HepG2 (cell line): ENCODE results near the gene HEATR5B. TPM values are rescaled to one million over a fixed set of nuclear protein-coding genes. Genes with fewer than 3 reads are reported as not detected.

Experiments
- NFATC3 ChIP-seq: sonication (generic); formaldehyde crosslinking; IDR thresholded peaks from 2 replicates; pipeline ENCODE4 v1.5.1; 2020; ENCODE audit warnings: mild to moderate bottlenecking, missing genetic modification reagents
- ONECUT2 ChIP-seq: sonication (generic); formaldehyde crosslinking; IDR thresholded peaks from 2 replicates; pipeline ENCODE4 v1.4.0; 2020; ENCODE audit warnings: missing genetic modification reagents
- YEATS2 ChIP-seq: sonication (generic); formaldehyde crosslinking; IDR thresholded peaks from 2 replicates; pipeline ENCODE4 v1.4.0; 2020; ENCODE audit warnings: missing genetic modification reagents, borderline replicate concordance
- ZFP82 ChIP-seq: sonication (generic); formaldehyde crosslinking; IDR thresholded peaks from 2 replicates; pipeline ENCODE4 v1.5.1; 2020; ENCODE audit warnings: mild to moderate bottlenecking, missing genetic modification reagents, borderline replicate concordance
- ZNF24 ChIP-seq: fragments of 450-650 bp; IDR thresholded peaks from 2 replicates; pipeline ENCODE4 v1.6.1; 2017; ENCODE audit warnings: antibody characterized with exemption, mild to moderate bottlenecking
- ZNF629 ChIP-seq: sonication (generic); formaldehyde crosslinking; conservative IDR thresholded peaks from 2 replicates; pipeline ENCODE4 v1.5.0; 2020; ENCODE audit warnings: missing genetic modification reagents
- ZNF660 ChIP-seq: sonication (generic); formaldehyde crosslinking; IDR thresholded peaks from 2 replicates; pipeline ENCODE4 v1.5.1; 2020; ENCODE audit warnings: mild to moderate bottlenecking, low read depth, missing genetic modification reagents, borderline replicate concordance
- polyA plus RNA-seq, 8 experiments: library from polyadenylated mRNA; depleted of rRNA in 3 of 8; stranded (reverse) in 7 of 8; unstranded in 1 of 8; fragments of >200 nt; fragmentation: Illumina TruSeq in 4 of 8; extraction: Trizol in 4 of 8; gene quantifications; 2 replicates each; pipeline versions ENCODE4 v1.2.1 to v1.2.3, GENCODE V29; 2011 to 2016; ENCODE audit warnings: low read depth in 4 of 8, missing spikeins in 1 of 8, mixed read lengths in 1 of 8; ENCODE audit not compliant: insufficient read depth in 1 of 8
- total RNA-seq, 5 experiments: library from RNA; depleted of rRNA; stranded (reverse); fragments of >200 nt; fragmentation: Illumina TruSeq; extraction: Trizol; gene quantifications; 2 replicates each; pipeline ENCODE4 v1.2.3, GENCODE V29; 2016; ENCODE audit warnings: low read depth in 1 of 5
- TF ChIP-seq, protein P1 (sequence below): sonication (generic); formaldehyde crosslinking; IDR thresholded peaks from 2 replicates; pipeline ENCODE4 v1.5.0; 2020; ENCODE audit warnings: missing genetic modification reagents, mild to moderate bottlenecking, borderline replicate concordance
- TF ChIP-seq, protein P2 (sequence below): sonication (generic); formaldehyde crosslinking; IDR thresholded peaks from 2 replicates; pipeline ENCODE4 v1.4.0; 2020; ENCODE audit warnings: mild to moderate bottlenecking, missing genetic modification reagents, borderline replicate concordance
- TF ChIP-seq, protein P3 (sequence below): sonication (generic); formaldehyde crosslinking; IDR thresholded peaks from 2 replicates; pipeline ENCODE4 v1.8.1; 2023; ENCODE audit warnings: mild to moderate bottlenecking, moderate library complexity, missing genetic modification reagents
- TF ChIP-seq, protein P4 (sequence below): sonication (generic); formaldehyde crosslinking; IDR thresholded peaks from 2 replicates; pipeline ENCODE4 v1.8.0; 2022; ENCODE audit warnings: low read depth, missing genetic modification reagents
- TF ChIP-seq, protein P5 (sequence below): sonication (generic); formaldehyde crosslinking; IDR thresholded peaks from 2 replicates; pipeline ENCODE4 v1.4.0; 2020; ENCODE audit warnings: missing genetic modification reagents

HEATR5B gene
- total and polyA plus RNA-seq, 2 of the 13 experiments (the other 11 are each of a cell fraction or from before 2014, with no cell fraction given): 12.7 to 16.3 TPM

DNA sequence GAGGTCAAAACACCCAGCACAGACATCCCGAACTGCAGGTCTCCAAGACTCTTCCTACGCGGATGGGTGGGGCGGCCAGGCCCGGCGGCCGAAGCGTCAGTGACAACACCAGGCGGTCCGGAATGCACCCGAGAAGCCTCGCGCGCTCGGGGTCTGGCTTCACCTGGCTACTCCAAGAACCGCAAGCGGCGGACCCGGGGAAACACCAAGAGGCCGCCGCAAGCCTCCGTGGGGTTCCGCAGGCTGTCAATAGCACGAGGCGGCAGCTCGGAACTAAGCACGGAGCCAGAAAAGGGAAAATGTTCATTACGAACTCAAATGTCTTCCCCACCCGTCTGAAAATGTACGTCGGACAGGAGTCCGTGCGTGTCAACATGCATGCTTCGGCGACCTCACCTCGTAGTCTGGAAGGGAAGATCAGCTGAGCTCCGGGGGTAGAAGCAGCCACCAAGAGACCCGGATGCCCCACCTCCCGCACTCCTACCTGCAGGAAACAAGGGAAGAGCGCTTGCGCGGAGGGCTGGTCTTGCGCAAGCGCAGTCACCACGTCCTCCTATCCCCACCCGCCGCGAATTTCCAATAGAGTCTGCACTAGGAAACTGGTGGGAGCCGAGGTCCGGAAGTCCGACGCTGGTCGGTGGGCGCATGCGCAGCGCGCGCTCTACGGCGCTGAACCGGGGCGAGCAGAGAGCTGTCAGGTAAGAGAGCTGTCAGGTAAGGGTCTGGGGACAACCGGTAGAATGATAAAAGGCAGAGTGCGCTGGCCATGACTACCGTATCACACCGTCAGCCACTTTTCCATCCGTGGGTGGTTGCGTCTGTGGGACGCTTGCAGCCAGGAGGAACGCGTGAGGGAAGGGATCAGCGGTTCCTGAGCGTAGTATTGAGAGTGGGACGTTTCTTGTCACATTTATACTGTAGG lies at the start of gene HEATR5B, which contains the start of gene GPATCH11 (continued):
- TF ChIP-seq, protein P1, sequence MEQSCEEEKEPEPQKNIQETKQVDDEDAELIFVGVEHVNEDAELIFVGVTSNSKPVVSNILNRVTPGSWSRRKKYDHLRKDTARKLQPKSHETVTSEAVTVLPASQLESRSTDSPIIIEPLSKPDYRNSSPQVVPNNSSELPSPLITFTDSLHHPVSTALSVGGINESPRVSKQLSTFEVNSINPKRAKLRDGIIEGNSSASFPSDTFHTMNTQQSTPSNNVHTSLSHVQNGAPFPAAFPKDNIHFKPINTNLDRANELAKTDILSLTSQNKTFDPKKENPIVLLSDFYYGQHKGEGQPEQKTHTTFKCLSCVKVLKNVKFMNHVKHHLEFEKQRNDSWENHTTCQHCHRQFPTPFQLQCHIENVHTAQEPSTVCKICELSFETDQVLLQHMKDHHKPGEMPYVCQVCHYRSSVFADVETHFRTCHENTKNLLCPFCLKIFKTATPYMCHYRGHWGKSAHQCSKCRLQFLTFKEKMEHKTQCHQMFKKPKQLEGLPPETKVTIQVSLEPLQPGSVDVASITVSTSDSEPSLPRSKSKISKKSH (CRISPR knock-in tag): 0 out of 2 replicates have a peak, but pooled peaks have one; percentile 64
- 0 out of 2 replicates have a peak, but pooled peaks have one; percentile 37 for TF ChIP-seq ZFP82
- TF ChIP-seq ONECUT2 (CRISPR knock-in tag): 0 out of 2 replicates have a peak, but pooled peaks have one; percentile 26
- no peak for TF ChIP-seq ZNF24
- TF ChIP-seq NFATC3 (CRISPR knock-in tag): peak; percentile 94; the same call in 1 of the 2 replicates
- TF ChIP-seq YEATS2: peak; percentile 90; the same call in 1 of the 2 replicates
- TF ChIP-seq, protein P2, sequence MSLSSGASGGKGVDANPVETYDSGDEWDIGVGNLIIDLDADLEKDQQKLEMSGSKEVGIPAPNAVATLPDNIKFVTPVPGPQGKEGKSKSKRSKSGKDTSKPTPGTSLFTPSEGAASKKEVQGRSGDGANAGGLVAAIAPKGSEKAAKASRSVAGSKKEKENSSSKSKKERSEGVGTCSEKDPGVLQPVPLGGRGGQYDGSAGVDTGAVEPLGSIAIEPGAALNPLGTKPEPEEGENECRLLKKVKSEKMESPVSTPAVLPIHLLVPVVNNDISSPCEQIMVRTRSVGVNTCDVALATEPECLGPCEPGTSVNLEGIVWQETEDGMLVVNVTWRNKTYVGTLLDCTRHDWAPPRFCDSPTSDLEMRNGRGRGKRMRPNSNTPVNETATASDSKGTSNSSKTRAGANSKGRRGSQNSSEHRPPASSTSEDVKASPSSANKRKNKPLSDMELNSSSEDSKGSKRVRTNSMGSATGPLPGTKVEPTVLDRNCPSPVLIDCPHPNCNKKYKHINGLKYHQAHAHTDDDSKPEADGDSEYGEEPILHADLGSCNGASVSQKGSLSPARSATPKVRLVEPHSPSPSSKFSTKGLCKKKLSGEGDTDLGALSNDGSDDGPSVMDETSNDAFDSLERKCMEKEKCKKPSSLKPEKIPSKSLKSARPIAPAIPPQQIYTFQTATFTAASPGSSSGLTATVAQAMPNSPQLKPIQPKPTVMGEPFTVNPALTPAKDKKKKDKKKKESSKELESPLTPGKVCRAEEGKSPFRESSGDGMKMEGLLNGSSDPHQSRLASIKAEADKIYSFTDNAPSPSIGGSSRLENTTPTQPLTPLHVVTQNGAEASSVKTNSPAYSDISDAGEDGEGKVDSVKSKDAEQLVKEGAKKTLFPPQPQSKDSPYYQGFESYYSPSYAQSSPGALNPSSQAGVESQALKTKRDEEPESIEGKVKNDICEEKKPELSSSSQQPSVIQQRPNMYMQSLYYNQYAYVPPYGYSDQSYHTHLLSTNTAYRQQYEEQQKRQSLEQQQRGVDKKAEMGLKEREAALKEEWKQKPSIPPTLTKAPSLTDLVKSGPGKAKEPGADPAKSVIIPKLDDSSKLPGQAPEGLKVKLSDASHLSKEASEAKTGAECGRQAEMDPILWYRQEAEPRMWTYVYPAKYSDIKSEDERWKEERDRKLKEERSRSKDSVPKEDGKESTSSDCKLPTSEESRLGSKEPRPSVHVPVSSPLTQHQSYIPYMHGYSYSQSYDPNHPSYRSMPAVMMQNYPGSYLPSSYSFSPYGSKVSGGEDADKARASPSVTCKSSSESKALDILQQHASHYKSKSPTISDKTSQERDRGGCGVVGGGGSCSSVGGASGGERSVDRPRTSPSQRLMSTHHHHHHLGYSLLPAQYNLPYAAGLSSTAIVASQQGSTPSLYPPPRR: peak; percentile 68
- no peak for TF ChIP-seq ZNF660 (CRISPR knock-in tag)
- TF ChIP-seq ZNF629 (CRISPR knock-in tag): 0 out of 2 replicates have a peak, but pooled peaks have one; percentile 29
- TF ChIP-seq, protein P3, sequence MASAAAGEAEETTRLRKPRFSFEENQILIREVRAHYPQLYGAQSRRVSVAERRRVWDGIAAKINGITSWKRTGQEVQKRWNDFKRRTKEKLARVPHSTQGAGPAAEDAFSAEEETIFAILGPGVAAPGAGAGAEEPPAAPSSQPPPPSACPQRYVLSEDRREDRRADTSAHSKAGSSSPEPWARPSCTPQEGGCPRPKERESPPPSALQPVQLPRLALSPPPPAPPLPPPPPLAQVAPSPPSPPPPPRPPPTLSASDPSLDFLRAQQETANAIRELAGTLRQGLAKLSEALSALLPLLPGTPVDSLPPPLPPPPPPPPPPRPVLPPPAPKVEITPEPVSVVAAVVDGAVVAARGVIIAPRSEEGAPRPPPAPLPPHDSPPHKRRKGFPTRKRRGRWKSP (CRISPR knock-in tag): no peak; the same call in 1 of the 2 replicates
- TF ChIP-seq, protein P4, sequence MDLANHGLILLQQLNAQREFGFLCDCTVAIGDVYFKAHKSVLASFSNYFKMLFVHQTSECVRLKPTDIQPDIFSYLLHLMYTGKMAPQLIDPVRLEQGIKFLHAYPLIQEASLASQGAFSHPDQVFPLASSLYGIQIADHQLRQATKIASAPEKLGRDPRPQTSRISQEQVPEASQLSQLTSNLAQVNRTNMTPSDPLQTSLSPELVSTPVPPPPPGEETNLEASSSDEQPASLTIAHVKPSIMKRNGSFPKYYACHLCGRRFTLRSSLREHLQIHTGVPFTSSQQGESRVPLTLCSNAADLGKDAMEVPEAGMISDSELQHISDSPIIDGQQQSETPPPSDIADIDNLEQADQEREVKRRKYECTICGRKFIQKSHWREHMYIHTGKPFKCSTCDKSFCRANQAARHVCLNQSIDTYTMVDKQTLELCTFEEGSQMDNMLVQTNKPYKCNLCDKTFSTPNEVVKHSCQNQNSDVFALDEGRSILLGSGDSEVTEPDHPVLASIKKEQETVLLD: no peak
- TF ChIP-seq, protein P5, sequence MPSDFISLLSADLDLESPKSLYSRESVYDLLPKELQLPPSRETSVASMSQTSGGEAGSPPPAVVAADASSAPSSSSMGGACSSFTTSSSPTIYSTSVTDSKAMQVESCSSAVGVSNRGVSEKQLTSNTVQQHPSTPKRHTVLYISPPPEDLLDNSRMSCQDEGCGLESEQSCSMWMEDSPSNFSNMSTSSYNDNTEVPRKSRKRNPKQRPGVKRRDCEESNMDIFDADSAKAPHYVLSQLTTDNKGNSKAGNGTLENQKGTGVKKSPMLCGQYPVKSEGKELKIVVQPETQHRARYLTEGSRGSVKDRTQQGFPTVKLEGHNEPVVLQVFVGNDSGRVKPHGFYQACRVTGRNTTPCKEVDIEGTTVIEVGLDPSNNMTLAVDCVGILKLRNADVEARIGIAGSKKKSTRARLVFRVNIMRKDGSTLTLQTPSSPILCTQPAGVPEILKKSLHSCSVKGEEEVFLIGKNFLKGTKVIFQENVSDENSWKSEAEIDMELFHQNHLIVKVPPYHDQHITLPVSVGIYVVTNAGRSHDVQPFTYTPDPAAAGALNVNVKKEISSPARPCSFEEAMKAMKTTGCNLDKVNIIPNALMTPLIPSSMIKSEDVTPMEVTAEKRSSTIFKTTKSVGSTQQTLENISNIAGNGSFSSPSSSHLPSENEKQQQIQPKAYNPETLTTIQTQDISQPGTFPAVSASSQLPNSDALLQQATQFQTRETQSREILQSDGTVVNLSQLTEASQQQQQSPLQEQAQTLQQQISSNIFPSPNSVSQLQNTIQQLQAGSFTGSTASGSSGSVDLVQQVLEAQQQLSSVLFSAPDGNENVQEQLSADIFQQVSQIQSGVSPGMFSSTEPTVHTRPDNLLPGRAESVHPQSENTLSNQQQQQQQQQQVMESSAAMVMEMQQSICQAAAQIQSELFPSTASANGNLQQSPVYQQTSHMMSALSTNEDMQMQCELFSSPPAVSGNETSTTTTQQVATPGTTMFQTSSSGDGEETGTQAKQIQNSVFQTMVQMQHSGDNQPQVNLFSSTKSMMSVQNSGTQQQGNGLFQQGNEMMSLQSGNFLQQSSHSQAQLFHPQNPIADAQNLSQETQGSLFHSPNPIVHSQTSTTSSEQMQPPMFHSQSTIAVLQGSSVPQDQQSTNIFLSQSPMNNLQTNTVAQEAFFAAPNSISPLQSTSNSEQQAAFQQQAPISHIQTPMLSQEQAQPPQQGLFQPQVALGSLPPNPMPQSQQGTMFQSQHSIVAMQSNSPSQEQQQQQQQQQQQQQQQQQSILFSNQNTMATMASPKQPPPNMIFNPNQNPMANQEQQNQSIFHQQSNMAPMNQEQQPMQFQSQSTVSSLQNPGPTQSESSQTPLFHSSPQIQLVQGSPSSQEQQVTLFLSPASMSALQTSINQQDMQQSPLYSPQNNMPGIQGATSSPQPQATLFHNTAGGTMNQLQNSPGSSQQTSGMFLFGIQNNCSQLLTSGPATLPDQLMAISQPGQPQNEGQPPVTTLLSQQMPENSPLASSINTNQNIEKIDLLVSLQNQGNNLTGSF (CRISPR knock-in tag): 0 out of 2 replicates have a peak, but pooled peaks have one; percentile 48
